Measurements from ENCODE around the gene ALB. TPM values are rescaled to one million over a fixed set of nuclear protein-coding genes. Genes with fewer than 3 reads are reported as not detected.
"Not testable (repeated sequence)": the region's sequence is repeated elsewhere in the genome, so short reads cannot be mapped to it uniquely, and the experiment has no call there.

Gene ALB
- under 1 TPM in 1 of 4 donors, not detected in 3; 0.25 TPM for total RNA-seq

GRCh38 chr4:73404042-73404441, at the start of gene ALB:
TSS of gene ALB (plus strand) at chr4:73404287. CDS start at chr4:73404328, 41 bp downstream.
- TF ChIP-seq, protein P1, sequence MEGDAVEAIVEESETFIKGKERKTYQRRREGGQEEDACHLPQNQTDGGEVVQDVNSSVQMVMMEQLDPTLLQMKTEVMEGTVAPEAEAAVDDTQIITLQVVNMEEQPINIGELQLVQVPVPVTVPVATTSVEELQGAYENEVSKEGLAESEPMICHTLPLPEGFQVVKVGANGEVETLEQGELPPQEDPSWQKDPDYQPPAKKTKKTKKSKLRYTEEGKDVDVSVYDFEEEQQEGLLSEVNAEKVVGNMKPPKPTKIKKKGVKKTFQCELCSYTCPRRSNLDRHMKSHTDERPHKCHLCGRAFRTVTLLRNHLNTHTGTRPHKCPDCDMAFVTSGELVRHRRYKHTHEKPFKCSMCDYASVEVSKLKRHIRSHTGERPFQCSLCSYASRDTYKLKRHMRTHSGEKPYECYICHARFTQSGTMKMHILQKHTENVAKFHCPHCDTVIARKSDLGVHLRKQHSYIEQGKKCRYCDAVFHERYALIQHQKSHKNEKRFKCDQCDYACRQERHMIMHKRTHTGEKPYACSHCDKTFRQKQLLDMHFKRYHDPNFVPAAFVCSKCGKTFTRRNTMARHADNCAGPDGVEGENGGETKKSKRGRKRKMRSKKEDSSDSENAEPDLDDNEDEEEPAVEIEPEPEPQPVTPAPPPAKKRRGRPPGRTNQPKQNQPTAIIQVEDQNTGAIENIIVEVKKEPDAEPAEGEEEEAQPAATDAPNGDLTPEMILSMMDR (IDR thresholded peaks at IDR 0.05): no peak
- no peak for TF ChIP-seq POLR2A (IDR thresholded peaks at IDR 0.05)
- DNase-seq (ENCODE audit: low spot score in 2 of 2): no peak
- intact Hi-C loops (cut with DNase I; ENCODE audit: low total_unique reads): no loop called here
- H3K4me3 ChIP-seq (ENCODE audit: low read depth, poor library complexity, severe bottlenecking): no peak within 1 kb of the TSS
- 84 to 86% methylated on average over 7 of the region's 7 CpGs for WGBS, 2 donors

DNA sequence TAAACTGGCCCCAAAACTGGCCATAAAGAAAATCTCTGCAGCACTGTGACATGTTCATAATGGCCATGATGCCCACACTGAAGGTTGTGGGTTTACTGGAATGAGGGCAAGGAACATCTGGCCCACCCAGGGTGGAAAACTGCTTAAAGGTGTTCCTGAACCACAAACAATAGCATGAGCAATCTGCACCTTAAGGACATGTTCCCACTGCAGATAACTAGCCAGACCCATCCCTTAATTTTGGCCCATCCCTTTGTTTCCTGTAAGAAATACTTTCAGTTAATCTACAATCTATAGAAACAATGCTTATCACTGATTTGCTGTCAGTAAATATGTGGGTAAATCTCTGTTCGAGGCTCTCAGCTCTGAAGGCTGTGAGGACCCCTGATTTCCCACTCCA, 46.9 kb upstream of the ALB start:
- WGBS, 2 donors: 86 to 88% methylated on average over 1 of the region's 1 CpG
- intact Hi-C loops (cut with DNase I; ENCODE audit: low total_unique reads); DNase-seq (ENCODE audit: low spot score in 2 of 2); H3K4me3 ChIP-seq (ENCODE audit: low read depth, poor library complexity, severe bottlenecking): not testable (repeated sequence)

GRCh38 chr4:73369506-73370199, 34.4 kb upstream of the ALB start:
- intact Hi-C loops (cut with DNase I; ENCODE audit: low total_unique reads); DNase-seq (ENCODE audit: low spot score in 2 of 2); H3K4me3 ChIP-seq (ENCODE audit: low read depth, poor library complexity, severe bottlenecking): not testable (repeated sequence)
- 84 to 86% methylated on average over 8 of the region's 8 CpGs for WGBS, 2 donors

DNA sequence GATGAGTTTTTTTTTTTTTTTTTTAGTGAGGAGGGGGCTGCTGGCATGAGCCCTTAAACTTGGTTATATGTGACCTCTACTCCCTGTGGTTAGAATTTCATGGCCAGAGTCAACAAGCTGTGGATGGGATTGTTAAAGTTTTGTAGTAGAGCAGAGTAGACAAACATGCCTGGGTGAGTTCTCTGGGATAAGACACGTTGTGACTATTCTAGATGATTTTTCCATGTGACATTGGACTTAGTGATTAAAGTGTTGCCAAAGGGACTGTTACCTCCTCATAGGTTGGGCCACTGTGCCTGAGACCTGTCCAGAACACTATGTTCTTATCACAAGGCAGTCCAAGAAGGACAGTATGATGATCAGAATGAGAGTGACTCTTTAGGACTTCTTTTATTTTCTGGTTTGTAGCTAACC, 28.8 kb upstream of the ALB start:
- DNase-seq (ENCODE audit: low spot score in 2 of 2): no peak
- 44 to 46% methylated on average over 1 of the region's 1 CpG for WGBS, 2 donors
- intact Hi-C loops (cut with DNase I; ENCODE audit: low total_unique reads): no loop called here
- H3K4me3 ChIP-seq (ENCODE audit: low read depth, poor library complexity, severe bottlenecking): no peak overlapping the region
- TF ChIP-seq, protein P1 (IDR thresholded peaks at IDR 0.05): no peak
- no peak for TF ChIP-seq POLR2A (IDR thresholded peaks at IDR 0.05)

DNA sequence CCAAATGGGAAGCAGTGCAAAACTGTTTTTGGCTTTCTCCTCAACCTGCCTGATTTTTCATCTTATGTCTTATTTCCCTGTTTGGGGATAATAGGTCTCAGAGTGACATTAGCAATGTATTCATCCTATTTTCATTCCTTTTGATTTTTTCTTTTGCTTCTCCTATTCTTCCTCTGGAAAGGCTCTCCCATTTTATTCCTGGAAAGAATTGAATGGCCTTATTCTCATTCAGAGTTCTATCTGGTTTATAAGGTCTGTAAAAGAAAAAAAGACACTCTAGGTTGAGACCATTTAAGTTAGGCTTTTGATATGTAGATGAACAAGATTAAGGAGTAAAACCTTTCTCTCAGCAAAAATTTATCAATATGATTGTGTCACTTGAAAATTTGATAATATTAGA, 27.8 kb upstream of the ALB start:
- DNase-seq (ENCODE audit: low spot score in 2 of 2): no peak
- no peak overlapping the region for H3K4me3 ChIP-seq (ENCODE audit: low read depth, poor library complexity, severe bottlenecking)
- no peak for TF ChIP-seq POLR2A (IDR thresholded peaks at IDR 0.05)
- TF ChIP-seq, protein P1 (IDR thresholded peaks at IDR 0.05): no peak
- intact Hi-C loops (cut with DNase I; ENCODE audit: low total_unique reads): no loop called here

DNA sequence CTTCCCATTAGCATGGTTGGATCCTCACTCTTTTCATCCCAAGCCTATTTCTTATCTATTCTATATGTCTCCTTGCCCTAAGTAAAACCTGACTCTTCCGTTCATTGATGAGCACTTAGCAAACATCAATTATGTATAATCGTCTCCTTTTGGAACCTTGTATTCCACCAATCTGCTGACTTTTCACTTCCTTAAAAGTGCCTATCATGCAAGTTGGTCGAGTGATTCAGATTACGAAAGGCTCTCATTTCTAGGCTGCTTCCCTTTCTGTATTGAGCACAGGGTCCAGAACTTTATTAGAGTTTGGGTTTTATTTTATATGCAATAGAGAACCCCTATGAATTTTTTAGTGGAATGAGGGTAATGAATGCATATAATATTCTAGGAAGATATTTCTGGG, 27.1 kb upstream of the ALB start:
- DNase-seq (ENCODE audit: low spot score in 2 of 2): no peak
- no peak overlapping the region for H3K4me3 ChIP-seq (ENCODE audit: low read depth, poor library complexity, severe bottlenecking)
- TF ChIP-seq, protein P1 (IDR thresholded peaks at IDR 0.05): no peak
- TF ChIP-seq POLR2A (IDR thresholded peaks at IDR 0.05): no peak
- 76 to 79% methylated on average over 4 of the region's 4 CpGs for WGBS, 2 donors
- intact Hi-C loops (cut with DNase I; ENCODE audit: low total_unique reads): no loop called here

GRCh38 chr4:73378887-73379286, 25.2 kb upstream of the ALB start:
- 81 to 85% methylated on average over 5 of the region's 5 CpGs for WGBS, 2 donors
- no peak for TF ChIP-seq POLR2A (IDR thresholded peaks at IDR 0.05)
- TF ChIP-seq, protein P1 (IDR thresholded peaks at IDR 0.05): no peak
- DNase-seq (ENCODE audit: low spot score in 2 of 2): no peak
- no peak overlapping the region for H3K4me3 ChIP-seq (ENCODE audit: low read depth, poor library complexity, severe bottlenecking)
- intact Hi-C loops (cut with DNase I; ENCODE audit: low total_unique reads): no loop called here
